SK-N-SH treated with all-trans-retinoic acid at 6 μM for 48 hours (cell line): Measurements from ENCODE around the gene ADGRF5.

Experiments used
- ARNTL ChIP-seq: fragments of 450-650 bp; formaldehyde crosslinking; IDR thresholded peaks from 2 replicates; pipeline ENCODE4 v1.5.0; 2020; ENCODE audit warnings: low read depth, mild to moderate bottlenecking, moderate library complexity, borderline replicate concordance
- ESRRG ChIP-seq: fragments of 250-450 bp; sonication (Bioruptor Pico); IDR thresholded peaks from 2 replicates; pipeline ENCODE4 v1.6.1; 2021; ENCODE audit warnings: mild to moderate bottlenecking
- GLIS3 ChIP-seq: fragments of 250-450 bp; sonication (Bioruptor Pico); IDR thresholded peaks from 2 replicates; pipeline ENCODE4 v1.5.0; 2020; ENCODE audit warnings: mild to moderate bottlenecking, moderate library complexity
- RARB ChIP-seq: fragments of 250-450 bp; sonication (Bioruptor Pico); IDR thresholded peaks from 2 replicates; pipeline ENCODE4 v1.8.0; 2021; ENCODE audit warnings: mild to moderate bottlenecking, moderate library complexity
- TCF4 ChIP-seq: fragments of 250-450 bp; sonication (Bioruptor Pico); IDR thresholded peaks from 2 replicates; pipeline ENCODE4 v1.8.0; 2021; ENCODE audit warnings: mild to moderate bottlenecking, moderate library complexity, borderline replicate concordance
- TOX ChIP-seq: fragments of 250-450 bp; sonication (Bioruptor Pico); IDR thresholded peaks from 2 replicates; pipeline ENCODE4 v1.8.0; 2021; ENCODE audit warnings: mild to moderate bottlenecking, moderate library complexity, borderline replicate concordance
- ZC3H10 ChIP-seq: fragments of 250-450 bp; sonication (Bioruptor Pico); IDR thresholded peaks from 2 replicates; pipeline ENCODE4 v1.5.1; 2021; ENCODE audit warnings: mild to moderate bottlenecking, moderate library complexity
- ZFP3 ChIP-seq: fragments of 250-450 bp; sonication (Bioruptor Pico); IDR thresholded peaks from 2 replicates; pipeline ENCODE4 v1.5.0; 2020; ENCODE audit warnings: mild to moderate bottlenecking, moderate library complexity
- ZFP30 ChIP-seq: fragments of 450-650 bp; formaldehyde crosslinking; IDR thresholded peaks from 2 replicates; pipeline ENCODE4 v1.5.0; 2022; ENCODE audit warnings: mild to moderate bottlenecking, moderate library complexity
- TF ChIP-seq, protein P1 (sequence below): fragments of 250-450 bp; sonication (Bioruptor Pico); IDR thresholded peaks from 2 replicates; pipeline ENCODE4 v1.5.1; 2021; ENCODE audit warnings: mild to moderate bottlenecking, moderate library complexity

DNA sequence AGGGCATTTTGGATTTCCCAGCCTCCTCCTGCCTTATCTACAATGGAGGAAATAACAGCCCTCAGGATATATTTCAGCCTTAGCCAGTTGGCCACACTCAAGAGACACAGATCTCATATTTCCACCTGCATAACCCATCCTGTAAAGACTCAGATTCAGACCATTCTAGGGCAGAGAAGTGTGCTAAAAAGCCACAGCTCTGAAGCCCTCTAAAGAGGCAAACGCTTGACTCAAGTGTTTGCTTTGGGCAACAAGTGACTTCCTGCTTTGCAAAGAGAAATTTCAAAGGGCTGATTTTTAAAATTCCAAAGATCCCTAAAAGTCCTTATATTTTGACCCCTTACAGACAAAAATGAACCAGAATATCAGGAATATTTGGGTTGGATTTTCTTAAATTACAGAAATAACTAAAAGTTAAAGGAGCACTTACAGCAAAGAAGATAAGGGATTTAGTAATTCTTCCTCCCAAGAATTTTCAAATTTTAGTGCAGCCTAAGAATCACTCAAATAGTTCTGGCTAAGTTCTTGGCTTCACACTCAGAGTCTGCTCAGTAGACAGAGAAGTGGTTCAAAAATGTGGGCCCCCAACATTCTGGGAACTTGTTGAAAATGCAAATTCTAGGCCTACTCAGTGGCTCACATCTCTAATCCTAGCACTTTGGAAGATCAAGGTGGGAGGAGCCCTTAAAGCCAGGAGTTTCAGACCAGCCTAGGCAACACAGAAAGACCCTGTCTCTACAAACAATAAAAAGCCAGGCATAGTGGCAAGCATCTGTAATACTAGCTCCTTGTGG is 18.9 kb upstream of the ADGRF5 start:
- TF ChIP-seq ZC3H10: no peak
- TF ChIP-seq TOX (CRISPR knock-in tag): no peak
- TF ChIP-seq ARNTL: no peak
- TF ChIP-seq ZFP30 (CRISPR knock-in tag): no peak
- no peak for TF ChIP-seq RARB (CRISPR knock-in tag)
- TF ChIP-seq, protein P1, sequence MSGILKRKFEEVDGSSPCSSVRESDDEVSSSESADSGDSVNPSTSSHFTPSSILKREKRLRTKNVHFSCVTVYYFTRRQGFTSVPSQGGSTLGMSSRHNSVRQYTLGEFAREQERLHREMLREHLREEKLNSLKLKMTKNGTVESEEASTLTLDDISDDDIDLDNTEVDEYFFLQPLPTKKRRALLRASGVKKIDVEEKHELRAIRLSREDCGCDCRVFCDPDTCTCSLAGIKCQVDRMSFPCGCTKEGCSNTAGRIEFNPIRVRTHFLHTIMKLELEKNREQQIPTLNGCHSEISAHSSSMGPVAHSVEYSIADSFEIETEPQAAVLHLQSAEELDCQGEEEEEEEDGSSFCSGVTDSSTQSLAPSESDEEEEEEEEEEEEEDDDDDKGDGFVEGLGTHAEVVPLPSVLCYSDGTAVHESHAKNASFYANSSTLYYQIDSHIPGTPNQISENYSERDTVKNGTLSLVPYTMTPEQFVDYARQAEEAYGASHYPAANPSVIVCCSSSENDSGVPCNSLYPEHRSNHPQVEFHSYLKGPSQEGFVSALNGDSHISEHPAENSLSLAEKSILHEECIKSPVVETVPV (CRISPR knock-in tag): no peak
- TF ChIP-seq ESRRG: no peak
- no peak for TF ChIP-seq ZFP3 (CRISPR knock-in tag)
- TF ChIP-seq GLIS3 (CRISPR knock-in tag): no peak
- no peak for TF ChIP-seq TCF4 (CRISPR knock-in tag)
